ENCODE data around the gene SDF2L1.
"Not testable (repeated sequence)": the region's sequence is repeated elsewhere in the genome, so short reads cannot be mapped to it uniquely, and the experiment has no call there.

Gene SDF2L1

DNA sequence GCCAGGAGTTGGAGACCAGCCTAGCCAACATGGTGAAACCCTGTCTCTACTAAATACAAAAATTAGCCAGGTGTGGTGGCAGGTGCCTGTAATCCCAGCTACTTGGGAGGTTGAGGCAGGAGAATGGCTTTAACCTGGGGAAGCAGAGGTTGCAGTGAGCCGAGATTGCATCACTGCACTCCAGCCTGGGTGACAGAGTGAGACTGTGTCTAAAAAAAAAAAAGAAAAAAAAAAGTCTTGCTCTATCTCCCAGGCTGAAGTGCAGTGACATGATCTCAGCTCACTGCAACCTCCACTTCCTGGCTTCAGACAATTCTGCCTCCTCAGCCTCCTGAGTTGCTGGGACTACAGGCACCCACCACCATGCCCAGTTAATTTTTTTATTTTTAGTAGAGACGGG, 4.7 kb upstream of the SDF2L1 start:
- DNase-seq: not testable (repeated sequence)

DNA sequence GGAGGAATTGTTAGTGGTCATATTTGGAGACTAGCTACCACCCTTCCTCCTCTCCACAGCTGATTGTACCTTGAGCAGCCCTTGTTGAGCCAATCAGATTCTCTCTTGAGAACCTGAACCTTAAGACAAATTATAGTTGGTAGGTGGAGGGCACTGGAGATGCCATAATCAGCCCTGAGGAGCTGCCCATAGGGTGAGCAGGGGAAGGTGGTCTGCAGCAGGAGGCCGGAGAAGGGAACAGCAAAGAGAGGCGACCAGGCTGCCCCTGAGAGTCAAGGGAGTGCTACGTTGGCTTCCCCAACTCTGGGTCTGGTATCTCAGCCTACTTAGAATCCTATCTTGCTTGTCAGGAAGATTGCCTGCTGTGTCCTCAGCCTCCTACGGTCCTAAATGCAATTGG, 2.7 kb upstream of the SDF2L1 start:
- DNase-seq: no peak

DNA sequence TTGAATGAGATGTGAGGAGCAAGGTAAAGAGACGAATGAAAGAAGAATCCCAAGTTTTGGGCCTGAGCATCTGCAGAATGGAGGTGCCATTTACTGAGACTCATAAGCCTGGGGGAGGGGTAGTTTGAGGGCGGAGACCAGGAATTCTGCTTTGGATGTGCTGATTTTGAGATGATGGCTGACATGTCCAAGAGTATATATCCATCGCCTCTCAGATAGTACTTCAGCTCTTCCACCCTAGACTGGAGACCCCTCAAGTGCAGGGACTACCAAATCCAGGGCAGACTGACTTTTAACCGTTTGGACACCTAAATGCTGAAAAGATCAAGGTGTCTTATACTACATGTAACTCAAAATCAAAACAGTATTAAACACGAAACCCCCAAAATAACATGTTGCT, 1.3 kb upstream of the SDF2L1 start:
- DNase-seq: no peak

DNA sequence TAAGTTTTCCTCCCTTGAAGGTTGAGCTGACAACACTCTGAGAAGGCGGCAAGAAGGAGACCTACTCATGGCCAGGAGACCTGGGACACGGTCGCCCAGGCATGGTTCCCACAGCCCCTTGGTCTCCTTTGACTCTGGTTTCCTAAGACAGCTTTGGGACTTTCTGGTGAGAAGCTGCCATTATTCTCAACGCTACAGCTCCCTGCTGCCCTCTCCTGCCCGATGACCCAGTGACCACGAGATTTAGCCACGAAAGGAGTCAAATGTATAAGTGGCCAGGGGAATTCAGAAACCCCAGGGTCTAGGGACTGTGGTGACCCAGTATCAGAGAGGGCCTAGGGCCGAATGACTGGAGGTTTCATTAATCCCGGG, 699 bp upstream of the SDF2L1 start:
- peak in 1 of 2 experiments; percentile 70 for DNase-seq

DNA sequence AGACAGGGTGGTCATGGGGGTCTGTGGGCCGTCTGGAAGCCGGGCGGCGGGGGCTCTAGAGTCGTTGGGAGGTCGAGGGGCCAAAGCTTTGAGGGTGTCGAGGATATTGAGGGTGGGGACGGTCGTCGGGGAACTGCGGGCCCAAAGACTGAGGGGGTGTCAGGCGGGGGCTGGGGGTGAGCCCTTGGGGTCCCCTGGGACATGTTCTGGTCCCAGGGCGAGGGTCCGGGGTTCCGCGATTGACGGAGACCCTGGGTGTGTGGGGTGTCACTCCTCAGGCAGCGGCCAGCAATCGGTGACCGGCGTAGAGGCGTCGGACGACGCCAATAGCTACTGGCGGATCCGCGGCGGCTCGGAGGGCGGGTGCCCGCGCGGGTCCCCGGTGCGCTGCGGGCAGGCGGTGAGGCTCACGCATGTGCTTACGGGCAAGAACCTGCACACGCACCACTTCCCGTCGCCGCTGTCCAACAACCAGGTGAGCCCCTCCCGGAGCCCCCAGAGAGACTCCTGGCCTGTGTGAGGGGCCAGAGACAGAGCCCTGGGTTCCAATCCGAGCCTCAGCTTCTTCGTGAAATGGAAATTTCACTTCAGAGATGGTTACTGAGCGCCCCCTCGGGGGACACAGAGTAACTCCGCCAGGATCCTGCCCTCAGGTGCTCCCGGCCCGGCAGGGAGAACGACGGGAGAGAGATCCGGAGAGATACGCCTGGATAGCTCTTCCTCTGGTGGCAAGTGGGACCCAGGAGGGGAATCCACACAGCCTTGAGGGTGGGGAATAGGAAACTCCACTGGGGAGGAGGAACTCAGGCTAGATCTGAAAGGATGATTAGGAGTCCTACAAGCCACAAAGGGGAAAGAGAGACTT, 714 bp downstream of the SDF2L1 start:
- DNase-seq: peak; percentile 27 to 81

DNA sequence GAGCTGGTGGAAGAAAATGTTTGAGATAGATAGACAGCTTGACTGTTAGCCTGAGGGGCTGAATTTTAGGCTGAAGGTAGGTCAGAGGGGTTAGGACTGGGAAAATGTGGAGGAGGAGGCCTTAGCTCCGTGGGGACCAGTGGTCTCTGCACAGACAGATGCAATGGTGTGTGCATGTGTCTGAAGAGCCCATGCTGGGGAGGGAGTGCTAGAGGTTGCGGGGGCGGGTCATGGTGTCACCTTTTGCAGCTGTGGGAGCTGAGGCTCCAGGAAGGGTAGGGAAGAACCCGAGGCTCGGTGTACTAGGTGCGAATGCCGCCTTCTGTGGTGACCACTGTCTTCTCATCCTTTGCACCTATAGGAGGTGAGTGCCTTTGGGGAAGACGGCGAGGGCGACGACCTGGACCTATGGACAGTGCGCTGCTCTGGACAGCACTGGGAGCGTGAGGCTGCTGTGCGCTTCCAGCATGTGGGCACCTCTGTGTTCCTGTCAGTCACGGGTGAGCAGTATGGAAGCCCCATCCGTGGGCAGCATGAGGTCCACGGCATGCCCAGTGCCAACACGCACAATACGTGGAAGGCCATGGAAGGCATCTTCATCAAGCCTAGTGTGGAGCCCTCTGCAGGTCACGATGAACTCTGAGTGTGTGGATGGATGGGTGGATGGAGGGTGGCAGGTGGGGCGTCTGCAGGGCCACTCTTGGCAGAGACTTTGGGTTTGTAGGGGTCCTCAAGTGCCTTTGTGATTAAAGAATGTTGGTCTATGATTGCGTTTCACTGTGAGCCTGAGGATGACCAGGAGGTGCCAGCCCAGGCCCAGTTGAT, 1.6 kb downstream of the SDF2L1 start:
- DNase-seq: no peak

DNA sequence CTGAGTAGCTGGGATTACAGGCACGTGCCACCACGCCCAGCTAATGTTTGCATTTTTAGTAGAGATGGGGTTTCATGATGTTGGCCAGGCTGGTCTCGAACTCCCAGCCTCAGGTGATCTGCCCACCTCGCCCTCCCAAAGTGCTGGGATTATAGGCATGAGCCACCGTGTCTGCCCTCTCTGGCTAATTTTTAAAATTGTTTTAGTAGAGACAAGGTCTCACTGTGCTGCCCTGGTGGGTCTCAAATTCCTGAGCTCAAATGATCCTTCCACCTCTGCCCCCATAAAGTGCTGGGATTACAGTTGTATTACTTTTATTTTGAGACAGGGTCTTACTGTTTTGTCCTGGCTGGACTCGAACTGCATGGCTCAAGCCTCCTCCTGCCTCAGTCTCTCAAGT, 3.4 kb downstream of the SDF2L1 start:
- not testable (repeated sequence) for DNase-seq

DNA sequence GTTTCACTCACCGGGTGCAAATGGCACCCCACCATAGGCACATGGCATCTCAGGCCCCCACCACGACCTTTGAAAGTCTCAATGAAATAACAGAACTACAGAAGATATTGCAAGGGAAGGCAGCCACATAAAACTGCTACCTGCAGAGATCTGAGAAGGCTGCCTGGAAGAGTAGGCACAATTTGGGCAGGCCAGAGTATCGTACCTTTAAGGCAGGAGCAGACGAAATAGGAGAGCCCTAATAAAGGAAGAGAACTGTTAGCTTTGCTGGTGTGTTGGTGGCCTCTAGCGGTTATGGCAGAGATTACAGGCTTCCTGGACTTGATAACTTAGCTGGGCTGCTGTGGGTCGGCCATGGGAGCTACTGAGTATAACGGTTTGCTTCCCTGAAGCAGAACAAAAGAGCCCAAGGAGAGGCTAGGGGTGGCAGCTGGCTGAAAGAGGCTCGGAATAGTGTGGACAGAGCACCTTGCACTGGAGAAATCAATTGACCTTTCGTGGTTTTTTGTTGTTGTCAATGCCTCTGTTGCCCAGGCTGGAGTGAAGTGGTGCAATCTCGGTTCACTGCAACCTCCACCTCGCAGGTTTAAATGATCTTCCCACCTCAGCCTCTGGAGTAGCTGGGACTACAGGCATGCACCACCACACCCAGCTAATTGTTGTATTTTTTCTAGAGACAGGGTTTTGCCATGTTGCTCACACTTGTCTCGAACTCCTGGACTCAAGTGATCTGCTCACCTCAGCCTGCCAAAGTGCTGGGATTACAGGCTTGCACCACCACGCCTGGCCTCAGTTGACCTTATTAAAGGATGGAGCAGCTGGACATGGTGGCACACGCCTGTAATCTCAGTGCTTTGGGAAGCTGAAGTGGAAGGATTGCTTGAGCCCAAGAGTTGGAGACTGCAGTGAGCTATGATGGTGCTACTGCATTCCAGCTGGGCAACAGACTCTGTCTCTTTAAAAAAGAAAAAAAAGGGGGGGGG, 4.8 kb downstream of the SDF2L1 start:
- peak; percentile 69 to 87 for DNase-seq

DNA sequence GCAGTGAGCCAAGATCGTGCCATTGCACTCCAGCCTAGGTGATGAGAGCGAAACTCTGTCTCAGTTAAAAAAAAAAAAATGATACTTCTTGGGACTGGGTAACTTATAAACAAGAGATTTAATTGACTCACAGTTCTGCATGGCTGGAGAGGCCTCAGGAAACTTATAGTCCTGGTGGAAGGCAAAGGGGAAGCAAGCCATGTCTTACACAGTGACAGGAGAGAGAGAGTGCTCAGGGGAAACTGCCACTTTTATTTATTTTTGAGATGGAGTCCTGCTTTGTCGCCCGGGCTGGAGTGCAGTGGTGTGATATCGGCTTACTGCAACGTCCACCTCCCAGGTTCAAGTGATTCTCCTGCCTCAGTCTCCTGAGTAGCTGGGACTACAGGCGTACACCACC, 8.2 kb downstream of the SDF2L1 start:
- DNase-seq: no peak

DNA sequence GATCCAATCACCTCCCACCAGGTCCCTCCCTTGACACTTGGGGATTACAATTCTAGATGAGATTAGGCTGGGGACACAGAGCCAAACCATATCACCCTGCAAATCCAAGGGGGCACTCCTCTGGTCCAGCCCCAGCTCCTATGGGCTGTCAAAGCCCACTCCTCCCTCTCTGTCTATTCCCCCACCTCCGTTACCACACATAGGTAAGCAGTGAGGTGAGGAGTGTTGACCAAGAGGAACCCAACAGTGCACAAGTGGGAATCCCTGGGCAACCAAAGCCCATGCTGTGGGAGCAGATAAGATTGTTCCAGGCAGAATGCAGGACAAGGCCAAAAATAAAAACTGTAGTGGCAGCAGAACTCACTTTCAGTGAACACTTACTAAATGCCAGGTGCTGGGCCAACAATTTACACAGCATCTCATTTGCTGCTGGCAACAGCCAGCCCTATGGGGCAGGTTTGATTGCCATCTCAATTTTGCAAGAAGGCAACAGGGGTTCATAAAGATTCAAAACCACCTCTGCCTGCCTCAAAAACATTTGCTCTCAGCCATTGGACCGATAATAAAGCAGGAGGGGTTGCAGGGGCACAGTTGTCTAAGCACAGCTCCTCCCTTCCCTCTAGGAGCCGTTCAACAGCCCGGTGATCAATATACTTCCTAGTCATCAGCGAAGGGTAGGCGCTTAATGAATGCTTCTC, 8.9 kb downstream of the SDF2L1 start:
- peak in 1 of 2 experiments; percentile 51 for DNase-seq

DNA sequence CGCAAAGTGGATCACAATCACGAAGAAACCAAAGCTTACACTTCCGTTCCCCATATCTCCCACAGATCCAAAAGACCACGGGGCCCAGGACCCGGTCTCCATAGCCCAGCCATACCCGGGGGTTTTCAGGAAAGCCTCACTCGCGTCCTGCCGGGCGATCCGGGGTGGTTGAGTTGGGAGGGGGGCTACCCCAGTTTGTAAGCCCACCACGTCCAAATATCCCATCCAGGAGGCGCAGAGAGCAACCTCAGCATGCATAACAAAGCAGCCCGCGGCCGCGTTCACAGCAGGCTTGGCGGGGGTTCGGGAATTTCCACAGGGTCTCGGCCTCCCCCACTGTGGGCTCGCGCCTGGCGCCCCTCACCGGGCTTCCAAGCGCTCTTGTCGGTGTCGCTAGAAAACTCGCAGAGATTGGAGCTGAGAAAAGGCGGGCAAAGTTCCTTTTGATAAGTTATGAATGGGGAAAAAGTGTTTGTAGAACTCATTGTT, 9.5 kb downstream of the SDF2L1 start:
- no peak for DNase-seq

DNA sequence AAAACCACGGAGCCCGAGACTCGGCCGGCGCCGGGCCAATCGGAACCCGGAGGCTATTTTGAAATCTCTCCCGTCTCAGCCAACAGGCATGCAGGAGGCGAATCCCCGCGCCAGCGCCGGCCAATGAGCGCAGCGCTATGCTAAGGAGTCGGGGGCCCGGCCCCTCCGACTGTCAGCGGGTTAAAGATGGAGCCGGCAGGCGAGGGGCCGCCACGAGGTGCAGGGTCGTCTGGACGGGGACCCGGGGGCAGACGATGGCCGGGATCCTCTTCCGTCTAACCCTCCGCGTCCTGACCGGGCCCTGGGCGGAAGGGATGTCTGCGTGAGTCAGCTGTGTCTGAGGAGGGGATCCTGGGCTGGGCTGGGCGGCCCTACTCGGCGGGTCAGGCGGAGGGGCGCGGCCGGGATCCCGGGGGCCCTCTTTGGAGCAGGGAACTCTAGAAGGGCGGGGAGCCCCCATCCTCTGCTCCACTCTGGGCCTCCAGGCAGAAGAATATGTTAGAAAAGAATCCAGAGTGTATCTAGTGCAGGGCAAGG, 10.0 kb downstream of the SDF2L1 start:
- peak; percentile 82 to 94 for DNase-seq

DNA sequence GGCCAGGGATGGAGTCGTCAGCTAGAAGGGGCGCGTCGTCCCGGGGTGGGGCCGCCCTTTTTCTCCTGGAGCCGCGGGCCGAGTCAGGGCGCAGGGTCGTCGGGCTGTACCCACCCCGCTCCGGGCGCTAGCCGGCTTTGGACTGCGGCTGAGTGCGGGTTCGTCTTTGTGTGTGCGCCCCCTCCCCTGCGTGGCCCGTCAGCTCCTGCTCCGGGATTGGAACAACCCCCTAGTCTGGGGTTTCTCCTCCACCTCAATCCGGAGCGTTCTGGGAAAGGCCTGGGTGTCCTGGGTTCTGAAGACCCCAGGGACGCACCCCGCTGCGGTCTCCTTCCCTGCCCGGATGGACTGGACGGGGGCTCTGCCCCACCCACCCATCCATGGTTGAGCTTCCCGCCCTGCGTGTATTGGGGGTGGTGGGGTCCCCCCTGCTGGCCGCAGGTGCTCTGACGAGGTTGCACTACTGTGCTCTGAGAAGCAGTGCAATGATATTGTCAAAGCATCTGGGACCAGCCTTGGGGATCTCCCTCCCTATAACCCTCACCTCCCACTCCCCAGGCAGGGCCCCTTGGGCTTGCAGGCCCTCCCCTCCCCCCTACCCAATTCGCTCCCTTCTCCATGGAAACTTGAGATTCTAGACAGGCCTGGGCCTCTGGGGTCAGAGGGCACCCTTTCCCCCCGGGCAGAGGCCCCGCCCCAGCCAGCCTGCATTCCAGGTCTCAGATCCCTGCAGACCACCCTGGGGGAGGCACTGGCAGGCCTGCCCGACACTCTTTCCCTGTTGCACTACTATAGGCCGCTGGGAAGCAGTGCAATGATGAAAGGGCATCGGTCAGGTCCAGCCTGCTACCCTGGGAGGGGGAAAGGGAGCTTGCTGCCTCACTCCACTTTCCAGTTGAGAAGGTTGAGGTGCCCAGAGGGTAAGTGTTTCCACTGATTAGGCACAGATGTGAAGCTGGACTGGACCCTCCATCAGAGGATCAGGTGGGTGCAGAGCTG, 10.7 kb downstream of the SDF2L1 start:
- DNase-seq: no peak

DNA sequence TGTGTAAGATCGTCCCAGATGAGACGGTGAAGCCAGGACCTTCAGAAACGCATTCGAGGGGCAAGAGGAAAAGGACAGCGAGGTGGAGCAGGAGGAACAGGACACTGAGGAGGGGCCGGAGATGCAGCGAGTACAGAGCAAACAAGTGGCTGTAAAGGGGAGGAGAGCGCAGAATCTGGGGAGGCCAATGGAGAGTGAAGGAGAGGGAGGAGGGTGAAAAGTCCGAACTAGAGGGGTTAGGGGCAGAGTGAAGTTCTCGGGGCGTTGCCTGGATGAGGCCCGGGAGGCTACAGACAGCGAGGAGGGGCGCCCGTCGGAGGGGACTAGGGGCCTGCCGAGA, 14.9 kb downstream of the SDF2L1 start:
- no peak for DNase-seq

DNA sequence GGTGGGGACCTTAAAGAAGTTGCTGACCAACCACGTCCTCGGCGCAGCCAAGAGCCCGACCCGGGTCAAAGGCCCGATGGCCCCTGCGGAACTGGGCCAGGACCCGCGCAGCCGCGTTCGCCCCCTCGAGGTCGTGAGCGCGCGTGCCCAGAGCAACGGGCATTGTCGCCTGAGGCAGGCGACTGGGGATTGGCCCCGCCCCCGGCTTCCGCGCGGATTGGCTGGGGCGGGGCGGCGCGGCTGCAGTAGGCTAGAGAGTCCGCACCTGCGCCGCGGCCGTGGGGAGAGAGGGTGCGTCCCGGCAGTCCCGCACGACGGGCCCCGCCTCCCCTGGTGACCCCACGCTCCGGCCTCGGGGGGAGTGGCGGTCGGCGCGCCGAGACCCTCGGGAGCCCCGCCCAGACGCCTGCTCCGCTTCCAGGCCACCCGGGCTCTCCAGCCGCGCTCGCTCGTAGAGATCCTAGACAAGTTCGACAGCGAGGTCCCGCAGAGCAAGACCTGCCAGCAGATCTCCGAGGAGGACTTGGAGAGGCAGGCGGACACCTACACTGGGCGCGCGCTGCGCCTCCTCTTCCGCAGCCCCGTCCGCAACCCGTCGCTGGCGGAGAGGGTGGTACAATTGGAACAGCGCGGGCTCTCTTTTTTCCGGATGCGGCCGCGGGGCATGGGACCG, 15.4 kb downstream of the SDF2L1 start:
- DNase-seq: peak; percentile 84 to 91

DNA sequence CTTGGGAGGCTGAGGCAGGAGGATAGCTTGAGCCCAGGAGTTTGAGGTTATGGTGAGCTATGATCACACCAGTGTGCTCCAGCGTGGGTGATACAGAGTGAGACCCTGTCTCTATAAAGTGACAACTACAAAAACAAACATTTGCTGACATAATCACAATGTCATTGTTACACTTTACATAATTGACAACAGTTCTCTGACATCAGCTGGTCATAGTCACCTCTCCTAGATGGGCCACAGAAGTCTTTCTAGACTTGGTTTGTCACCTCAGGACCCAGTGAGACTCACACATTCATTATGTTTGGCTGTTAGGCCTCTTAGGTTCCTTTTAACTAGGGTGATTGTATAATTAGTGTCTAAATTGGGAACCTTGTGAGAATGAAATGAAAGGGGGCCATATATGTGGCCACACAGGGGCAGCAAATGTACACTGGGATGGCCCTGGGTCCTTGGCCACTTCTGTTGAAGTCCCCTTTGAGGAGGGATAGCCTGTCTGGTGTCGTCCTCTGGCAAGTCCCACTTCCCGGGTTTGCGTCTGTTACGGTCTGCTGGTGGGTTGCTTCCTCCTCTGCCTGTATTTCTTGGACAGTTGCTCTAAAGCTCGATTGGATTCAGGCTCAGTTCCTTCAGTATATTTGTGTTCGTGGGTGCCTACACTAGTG, 17.9 kb downstream of the SDF2L1 start:
- peak in 1 of 2 experiments; percentile 37 for DNase-seq

DNA sequence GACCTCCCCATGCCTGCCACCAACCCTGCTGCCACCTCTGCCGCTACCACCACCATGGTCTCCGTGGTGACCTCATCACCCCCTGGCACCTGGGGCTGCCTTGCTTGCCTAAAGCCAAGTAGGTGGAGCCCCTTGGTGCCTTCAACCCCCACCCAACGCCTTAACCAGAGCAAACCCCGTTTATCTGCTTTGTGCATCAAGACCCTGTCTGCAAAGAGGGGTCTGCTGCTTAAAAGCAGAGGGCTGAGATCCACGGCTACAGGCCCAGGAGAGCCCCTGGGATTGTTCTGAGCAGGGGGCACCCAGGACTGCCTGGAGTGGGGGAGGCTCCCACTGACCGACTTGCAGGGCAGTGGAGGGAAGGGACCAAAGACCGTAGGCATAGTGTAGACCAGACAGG, 18.8 kb downstream of the SDF2L1 start:
- no peak for DNase-seq

DNA sequence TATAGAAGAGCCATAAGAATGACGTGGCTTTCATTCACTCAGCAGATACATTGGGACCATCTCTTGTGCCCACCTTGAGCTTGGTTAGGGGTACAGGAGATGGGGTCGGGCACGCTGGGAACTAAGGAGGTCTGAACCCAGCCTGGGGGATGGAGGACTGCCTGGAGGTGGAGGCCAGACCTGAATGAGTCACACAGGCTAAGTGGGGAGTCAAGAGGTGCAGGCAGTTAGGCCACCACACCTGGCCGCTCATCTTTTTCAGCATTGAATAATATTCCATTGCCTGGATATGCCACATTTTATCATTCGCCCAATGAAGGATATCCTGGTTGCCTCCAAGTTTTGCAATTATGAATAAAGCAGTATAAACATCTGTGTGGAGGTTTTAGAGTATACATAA, 19.9 kb downstream of the SDF2L1 start:
- no peak for DNase-seq

DNA sequence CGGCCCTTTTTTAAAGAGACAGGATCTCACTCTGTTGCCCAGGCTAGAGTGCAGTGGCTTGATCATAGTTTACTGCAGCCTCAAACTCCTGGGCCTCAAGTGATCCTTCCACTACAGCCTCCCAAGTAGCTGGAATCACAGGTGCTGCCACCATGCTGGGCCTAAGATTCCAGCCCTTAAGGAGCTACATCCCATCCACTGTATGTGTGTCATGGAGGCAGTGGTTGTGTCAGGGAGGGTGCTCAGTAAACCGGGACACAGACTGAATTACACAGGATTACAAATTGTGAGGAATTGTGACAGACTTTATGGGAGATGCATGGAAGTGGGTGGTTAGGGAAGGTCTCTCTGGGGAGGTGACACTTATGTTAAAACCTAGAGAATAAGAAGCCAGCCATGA, 21.6 kb downstream of the SDF2L1 start:
- DNase-seq: no peak
